ENCODE results near the gene RALGAPA2.

The RALGAPA2 gene

DNA sequence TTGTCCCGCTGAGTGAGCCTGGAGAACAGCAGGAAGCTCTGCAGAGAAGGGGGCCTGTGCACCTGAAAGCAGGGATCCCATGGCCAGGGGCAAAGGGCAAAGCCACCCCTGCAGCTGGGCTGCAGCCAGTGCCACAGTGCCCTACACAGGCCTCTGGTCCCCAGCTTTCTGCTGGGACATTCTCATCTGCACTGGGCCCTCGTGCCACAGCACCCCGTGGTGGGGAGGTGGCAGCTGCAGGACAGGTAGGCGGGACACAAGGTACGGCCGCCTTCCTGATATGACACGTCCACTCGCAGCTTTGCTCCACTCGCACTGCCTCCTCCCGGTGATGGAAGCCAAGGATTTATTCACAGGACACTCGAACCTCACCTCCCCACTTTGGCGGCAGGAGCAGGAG is 317.4 kb downstream of the RALGAPA2 start:
- TF ChIP-seq OSR1 (CRISPR knock-in tag; IDR thresholded peaks at IDR 0.05) (no peak), TCF4 (CRISPR knock-in tag; IDR thresholded peaks at IDR 0.05; ENCODE audit: borderline replicate concordance) (no peak), ZNF70 (CRISPR knock-in tag; IDR thresholded peaks at IDR 0.05) (no peak), BACH2 (CRISPR knock-in tag; IDR thresholded peaks at IDR 0.05; ENCODE audit: borderline replicate concordance) (no peak), ZNF8 (CRISPR knock-in tag; IDR thresholded peaks at IDR 0.05) (no peak), TOX (CRISPR knock-in tag; IDR thresholded peaks at IDR 0.05; ENCODE audit: borderline replicate concordance) (no peak), ZC3H10 (CRISPR knock-in tag; IDR thresholded peaks at IDR 0.05) (no peak), ARNTL (CRISPR knock-in tag; IDR thresholded peaks at IDR 0.05; ENCODE audit: borderline replicate concordance, low read depth) (no peak), ZFP3 (CRISPR knock-in tag; IDR thresholded peaks at IDR 0.05) (no peak), ZFP30 (CRISPR knock-in tag; IDR thresholded peaks at IDR 0.05) (no peak), SNAI2 (CRISPR knock-in tag; IDR thresholded peaks at IDR 0.05) (no peak), ZNF565 (CRISPR knock-in tag; conservative IDR thresholded peaks at IDR 0.05; ENCODE audit: low read depth) (no peak), ISL1 (CRISPR knock-in tag; IDR thresholded peaks at IDR 0.05) (no peak)
- TF ChIP-seq, protein P1, sequence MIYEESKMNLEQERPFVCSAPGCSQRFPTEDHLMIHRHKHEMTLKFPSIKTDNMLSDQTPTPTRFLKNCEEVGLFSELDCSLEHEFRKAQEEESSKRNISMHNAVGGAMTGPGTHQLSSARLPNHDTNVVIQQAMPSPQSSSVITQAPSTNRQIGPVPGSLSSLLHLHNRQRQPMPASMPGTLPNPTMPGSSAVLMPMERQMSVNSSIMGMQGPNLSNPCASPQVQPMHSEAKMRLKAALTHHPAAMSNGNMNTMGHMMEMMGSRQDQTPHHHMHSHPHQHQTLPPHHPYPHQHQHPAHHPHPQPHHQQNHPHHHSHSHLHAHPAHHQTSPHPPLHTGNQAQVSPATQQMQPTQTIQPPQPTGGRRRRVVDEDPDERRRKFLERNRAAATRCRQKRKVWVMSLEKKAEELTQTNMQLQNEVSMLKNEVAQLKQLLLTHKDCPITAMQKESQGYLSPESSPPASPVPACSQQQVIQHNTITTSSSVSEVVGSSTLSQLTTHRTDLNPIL (CRISPR knock-in tag; IDR thresholded peaks at IDR 0.05; ENCODE audit: low read depth) = no peak
- TF ChIP-seq, protein P2, sequence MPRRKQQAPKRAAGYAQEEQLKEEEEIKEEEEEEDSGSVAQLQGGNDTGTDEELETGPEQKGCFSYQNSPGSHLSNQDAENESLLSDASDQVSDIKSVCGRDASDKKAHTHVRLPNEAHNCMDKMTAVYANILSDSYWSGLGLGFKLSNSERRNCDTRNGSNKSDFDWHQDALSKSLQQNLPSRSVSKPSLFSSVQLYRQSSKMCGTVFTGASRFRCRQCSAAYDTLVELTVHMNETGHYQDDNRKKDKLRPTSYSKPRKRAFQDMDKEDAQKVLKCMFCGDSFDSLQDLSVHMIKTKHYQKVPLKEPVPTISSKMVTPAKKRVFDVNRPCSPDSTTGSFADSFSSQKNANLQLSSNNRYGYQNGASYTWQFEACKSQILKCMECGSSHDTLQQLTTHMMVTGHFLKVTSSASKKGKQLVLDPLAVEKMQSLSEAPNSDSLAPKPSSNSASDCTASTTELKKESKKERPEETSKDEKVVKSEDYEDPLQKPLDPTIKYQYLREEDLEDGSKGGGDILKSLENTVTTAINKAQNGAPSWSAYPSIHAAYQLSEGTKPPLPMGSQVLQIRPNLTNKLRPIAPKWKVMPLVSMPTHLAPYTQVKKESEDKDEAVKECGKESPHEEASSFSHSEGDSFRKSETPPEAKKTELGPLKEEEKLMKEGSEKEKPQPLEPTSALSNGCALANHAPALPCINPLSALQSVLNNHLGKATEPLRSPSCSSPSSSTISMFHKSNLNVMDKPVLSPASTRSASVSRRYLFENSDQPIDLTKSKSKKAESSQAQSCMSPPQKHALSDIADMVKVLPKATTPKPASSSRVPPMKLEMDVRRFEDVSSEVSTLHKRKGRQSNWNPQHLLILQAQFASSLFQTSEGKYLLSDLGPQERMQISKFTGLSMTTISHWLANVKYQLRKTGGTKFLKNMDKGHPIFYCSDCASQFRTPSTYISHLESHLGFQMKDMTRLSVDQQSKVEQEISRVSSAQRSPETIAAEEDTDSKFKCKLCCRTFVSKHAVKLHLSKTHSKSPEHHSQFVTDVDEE (CRISPR knock-in tag; IDR thresholded peaks at IDR 0.05) = no peak
- TF ChIP-seq, protein P3, sequence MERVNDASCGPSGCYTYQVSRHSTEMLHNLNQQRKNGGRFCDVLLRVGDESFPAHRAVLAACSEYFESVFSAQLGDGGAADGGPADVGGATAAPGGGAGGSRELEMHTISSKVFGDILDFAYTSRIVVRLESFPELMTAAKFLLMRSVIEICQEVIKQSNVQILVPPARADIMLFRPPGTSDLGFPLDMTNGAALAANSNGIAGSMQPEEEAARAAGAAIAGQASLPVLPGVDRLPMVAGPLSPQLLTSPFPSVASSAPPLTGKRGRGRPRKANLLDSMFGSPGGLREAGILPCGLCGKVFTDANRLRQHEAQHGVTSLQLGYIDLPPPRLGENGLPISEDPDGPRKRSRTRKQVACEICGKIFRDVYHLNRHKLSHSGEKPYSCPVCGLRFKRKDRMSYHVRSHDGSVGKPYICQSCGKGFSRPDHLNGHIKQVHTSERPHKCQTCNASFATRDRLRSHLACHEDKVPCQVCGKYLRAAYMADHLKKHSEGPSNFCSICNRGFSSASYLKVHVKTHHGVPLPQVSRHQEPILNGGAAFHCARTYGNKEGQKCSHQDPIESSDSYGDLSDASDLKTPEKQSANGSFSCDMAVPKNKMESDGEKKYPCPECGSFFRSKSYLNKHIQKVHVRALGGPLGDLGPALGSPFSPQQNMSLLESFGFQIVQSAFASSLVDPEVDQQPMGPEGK (CRISPR knock-in tag; IDR thresholded peaks at IDR 0.05; ENCODE audit: borderline replicate concordance) = no peak
- TF ChIP-seq, protein P4, sequence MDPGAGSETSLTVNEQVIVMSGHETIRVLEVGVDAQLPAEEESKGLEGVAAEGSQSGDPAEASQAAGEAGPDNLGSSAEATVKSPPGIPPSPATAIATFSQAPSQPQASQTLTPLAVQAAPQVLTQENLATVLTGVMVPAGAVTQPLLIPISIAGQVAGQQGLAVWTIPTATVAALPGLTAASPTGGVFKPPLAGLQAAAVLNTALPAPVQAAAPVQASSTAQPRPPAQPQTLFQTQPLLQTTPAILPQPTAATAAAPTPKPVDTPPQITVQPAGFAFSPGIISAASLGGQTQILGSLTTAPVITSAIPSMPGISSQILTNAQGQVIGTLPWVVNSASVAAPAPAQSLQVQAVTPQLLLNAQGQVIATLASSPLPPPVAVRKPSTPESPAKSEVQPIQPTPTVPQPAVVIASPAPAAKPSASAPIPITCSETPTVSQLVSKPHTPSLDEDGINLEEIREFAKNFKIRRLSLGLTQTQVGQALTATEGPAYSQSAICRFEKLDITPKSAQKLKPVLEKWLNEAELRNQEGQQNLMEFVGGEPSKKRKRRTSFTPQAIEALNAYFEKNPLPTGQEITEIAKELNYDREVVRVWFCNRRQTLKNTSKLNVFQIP (CRISPR knock-in tag; IDR thresholded peaks at IDR 0.05; ENCODE audit: borderline replicate concordance, low read depth) = no peak
- ATAC-seq = no peak

DNA sequence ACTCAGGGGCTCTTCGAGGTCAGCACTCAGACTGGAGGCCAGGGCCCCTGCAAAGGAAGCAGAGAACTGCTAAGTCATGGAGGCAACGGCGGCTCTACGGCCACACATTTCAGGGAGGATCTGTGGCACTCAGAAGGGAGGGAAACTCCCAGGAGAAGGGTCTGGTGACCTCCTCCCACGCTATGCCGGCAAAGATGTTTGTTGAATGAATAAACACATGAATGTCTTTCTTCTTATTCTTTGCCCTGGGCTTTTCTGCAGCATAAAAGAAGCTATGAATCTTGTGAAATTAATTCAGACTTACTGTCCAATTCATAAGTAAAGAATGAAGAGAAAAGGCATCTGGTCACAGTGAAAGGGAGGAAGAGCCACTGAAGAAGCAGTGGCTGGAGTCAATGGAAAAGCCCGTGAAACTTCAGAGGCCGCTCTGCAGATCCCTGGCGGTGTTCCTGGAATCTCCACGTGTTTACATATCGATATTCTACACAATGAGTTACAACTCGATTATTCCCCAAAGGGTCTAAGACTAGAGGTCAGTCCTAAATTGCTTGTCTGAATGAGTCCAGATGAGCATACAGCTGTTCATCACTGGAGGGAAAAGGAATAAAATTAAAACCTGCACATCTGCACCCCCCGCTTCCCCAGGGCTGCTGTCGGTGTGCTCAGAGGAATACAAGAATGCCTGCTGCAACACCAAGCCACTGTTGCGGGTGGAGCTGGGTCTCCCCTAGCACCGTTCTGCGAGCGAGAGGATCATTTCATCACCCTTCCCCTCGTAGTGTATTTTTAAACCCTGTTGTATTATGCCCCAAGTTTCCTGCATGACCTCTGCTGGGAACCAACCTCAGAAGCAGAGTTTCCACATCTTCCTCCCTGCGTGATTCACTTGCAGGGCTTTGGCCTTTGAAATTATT is 319.0 kb downstream of the RALGAPA2 start:
- ATAC-seq = no peak
- no peak for TF ChIP-seq ZFP3 (CRISPR knock-in tag; IDR thresholded peaks at IDR 0.05)
- TF ChIP-seq BACH2 (CRISPR knock-in tag; IDR thresholded peaks at IDR 0.05; ENCODE audit: borderline replicate concordance) = no peak
- TF ChIP-seq, protein P3 (CRISPR knock-in tag; IDR thresholded peaks at IDR 0.05; ENCODE audit: borderline replicate concordance) = no peak
- TF ChIP-seq TCF4 (CRISPR knock-in tag; IDR thresholded peaks at IDR 0.05; ENCODE audit: borderline replicate concordance) = no peak
- TF ChIP-seq GLIS3 (CRISPR knock-in tag; IDR thresholded peaks at IDR 0.05) = no peak
- no peak for TF ChIP-seq ZNF8 (CRISPR knock-in tag; IDR thresholded peaks at IDR 0.05)
- TF ChIP-seq PPARA (CRISPR knock-in tag; IDR thresholded peaks at IDR 0.05; ENCODE audit: borderline replicate concordance) = no peak
- TF ChIP-seq ARNTL (CRISPR knock-in tag; IDR thresholded peaks at IDR 0.05; ENCODE audit: borderline replicate concordance, low read depth) = no peak
- no peak for TF ChIP-seq ZNF70 (CRISPR knock-in tag; IDR thresholded peaks at IDR 0.05)
